ENCODE data around the gene SGPL1.

Gene SGPL1

GRCh38 chr10:70884741-70885140 is 69.0 kb downstream of the SGPL1 start:
- H3K27me3 ChIP-seq (ENCODE audit: insufficient read depth, poor library complexity, severe bottlenecking): no peaks in the 10 kb centered on the region
- H3K4me3 ChIP-seq (replicated peaks; ENCODE audit: insufficient read depth, low read length): no peak overlapping the region
- TF ChIP-seq SPI1 (IDR thresholded peaks at IDR 0.05; ENCODE audit: borderline replicate concordance, low read depth) (no peak), REST (IDR thresholded peaks at IDR 0.05; ENCODE audit: insufficient replicate concordance, low read depth) (no peak), CTCF (IDR thresholded peaks at IDR 0.05; ENCODE audit: insufficient read depth, low read length) (no peak), POLR2AphosphoS5 (IDR thresholded peaks at IDR 0.05; ENCODE audit: low read depth) (no peak), GABPA (IDR thresholded peaks at IDR 0.05; ENCODE audit: low read depth) (no peak)
- DNase-seq (ENCODE audit: low read depth in 1 of 2, low spot score in 1 of 2): no peak
- H3K27ac ChIP-seq (replicated peaks): no peak overlapping the region

GRCh38 chr10:70885481-70885880 is 69.7 kb downstream of the SGPL1 start:
- DNase-seq (ENCODE audit: low read depth in 1 of 2, low spot score in 1 of 2): no peak
- Histone ChIP-seq H3K4me3 (replicated peaks; ENCODE audit: insufficient read depth, low read length) (no peak overlapping the region), H3K27me3 (ENCODE audit: insufficient read depth, poor library complexity, severe bottlenecking) (no peaks in the 10 kb centered on the region), H3K27ac (replicated peaks) (no peak overlapping the region)
- TF ChIP-seq GABPA (IDR thresholded peaks at IDR 0.05; ENCODE audit: low read depth) (no peak), SPI1 (IDR thresholded peaks at IDR 0.05; ENCODE audit: borderline replicate concordance, low read depth) (no peak), CTCF (IDR thresholded peaks at IDR 0.05; ENCODE audit: insufficient read depth, low read length) (no peak), POLR2AphosphoS5 (IDR thresholded peaks at IDR 0.05; ENCODE audit: low read depth) (no peak), REST (IDR thresholded peaks at IDR 0.05; ENCODE audit: insufficient replicate concordance, low read depth) (no peak)

GRCh38 chr10:70885931-70886903 is 70.5 kb downstream of the SGPL1 start:
- no peak overlapping the region for H3K4me3 ChIP-seq (replicated peaks; ENCODE audit: insufficient read depth, low read length)
- no peaks in the 10 kb centered on the region for H3K27me3 ChIP-seq (ENCODE audit: insufficient read depth, poor library complexity, severe bottlenecking)
- TF ChIP-seq SPI1 (IDR thresholded peaks at IDR 0.05; ENCODE audit: borderline replicate concordance, low read depth) (no peak), POLR2AphosphoS5 (IDR thresholded peaks at IDR 0.05; ENCODE audit: low read depth) (no peak), GABPA (IDR thresholded peaks at IDR 0.05; ENCODE audit: low read depth) (no peak), REST (IDR thresholded peaks at IDR 0.05; ENCODE audit: insufficient replicate concordance, low read depth) (no peak), CTCF (IDR thresholded peaks at IDR 0.05; ENCODE audit: insufficient read depth, low read length) (no peak)
- no peak for DNase-seq (ENCODE audit: low read depth in 1 of 2, low spot score in 1 of 2)
- H3K27ac ChIP-seq (replicated peaks): no peak overlapping the region
